Stimulated activated CD8-positive, alpha-beta memory T cell treated with anti-CD3 and anti-CD28 coated beads, Interleukin-15, amount 100 ng/mL, for 24 hours (primary cell): ENCODE results near the gene PPP1R3E.
"Not testable (repeated sequence)": the region's sequence is repeated elsewhere in the genome, so short reads cannot be mapped to it uniquely, and the experiment has no call there.

Experiments used
- DNase-seq: peaks from one replicate; pipeline ENCODE4 v3.0.0-alpha.2; 2020; ENCODE audit warnings: low read depth

The PPP1R3E gene

GRCh38 chr14:23297611-23298277 is 4.9 kb downstream of the PPP1R3E start:
- no peak for DNase-seq

GRCh38 chr14:23297096-23297495 is 5.6 kb downstream of the PPP1R3E start:
- no peak for DNase-seq

GRCh38 chr14:23296012-23296777 is 6.5 kb downstream of the PPP1R3E start:
- DNase-seq: no peak

- no peak for DNase-seq
Measured at GRCh38 chr14:23294734-23295561, 7.7 kb downstream of the PPP1R3E start.

GRCh38 chr14:23286902-23287479 is 15.7 kb downstream of the PPP1R3E start:
- no peak for DNase-seq

GRCh38 chr14:23286020-23286901 is 16.4 kb downstream of the PPP1R3E start, which contains the start of gene HOMEZ:
TSS of gene HOMEZ (minus strand) at chr14:23286132. CDS start at chr14:23285952, 180 bp downstream.
- DNase-seq: peak; percentile 93

GRCh38 chr14:23285530-23286019 is 17.1 kb downstream of the PPP1R3E start:
- no peak for DNase-seq

GRCh38 chr14:23284654-23285529 is 17.8 kb downstream of the PPP1R3E start:
- DNase-seq: no peak

GRCh38 chr14:23281247-23281646 is 21.4 kb downstream of the PPP1R3E start:
- DNase-seq: no peak

- DNase-seq: not testable (repeated sequence)
Measured at GRCh38 chr14:23277928-23278327, 24.7 kb downstream of the PPP1R3E start.

- DNase-seq: no peak
Measured at GRCh38 chr14:23277189-23277588, 25.5 kb downstream of the PPP1R3E start.

- DNase-seq: no peak
Measured at GRCh38 chr14:23275412-23275811, 27.2 kb downstream of the PPP1R3E start.

GRCh38 chr14:23269193-23269592 is 33.5 kb downstream of the PPP1R3E start:
- no peak for DNase-seq

- DNase-seq: not testable (repeated sequence)
Measured at GRCh38 chr14:23260849-23261248, 41.8 kb downstream of the PPP1R3E start.

- DNase-seq: no peak
Measured at GRCh38 chr14:23259426-23259825, 43.2 kb downstream of the PPP1R3E start.

- DNase-seq: no peak
Measured at GRCh38 chr14:23258256-23258655, 44.4 kb downstream of the PPP1R3E start.

GRCh38 chr14:23252420-23253333 is 50.0 kb downstream of the PPP1R3E start:
- DNase-seq: no peak

GRCh38 chr14:23252006-23252405 is 50.7 kb downstream of the PPP1R3E start:
- no peak for DNase-seq

GRCh38 chr14:23249824-23250223 is 52.8 kb downstream of the PPP1R3E start:
- no peak for DNase-seq
